Endodermal cell (in vitro differentiated cells): ENCODE measurements around the gene SKIL. TPM values are rescaled to one million over a fixed set of nuclear protein-coding genes. Genes with fewer than 3 reads are reported as not detected.
A peak's percentile ranks its signal among the peaks of the same experiment; 100 is the strongest.

Source experiments
- DNase-seq: peaks from one replicate; pipeline ENCODE4 v3.0.0-alpha.2; 2017
- H3K27ac ChIP-seq: 2 replicates; pipeline ENCODE4 v1.5.1; 2013; ENCODE audit warnings: mild to moderate bottlenecking, low read depth, low read length, moderate library complexity
- H3K27me3 ChIP-seq: 2 replicates; pipeline ENCODE4 v1.6.1; 2013; ENCODE audit warnings: mild to moderate bottlenecking, low read length, moderate library complexity; ENCODE audit not compliant: insufficient read depth, control insufficient read depth, poor library complexity, severe bottlenecking
- H3K36me3 ChIP-seq: 2 replicates; pipeline ENCODE4 v1.7.0; 2013; ENCODE audit warnings: mild to moderate bottlenecking, low read length, moderate library complexity; ENCODE audit not compliant: control insufficient read depth, insufficient read depth
- H3K4me1 ChIP-seq: one replicate; pipeline ENCODE4 v1.7.0; 2013; ENCODE audit warnings: low read length; ENCODE audit not compliant: control insufficient read depth, insufficient read depth
- H3K4me3 ChIP-seq: 2 replicates; pipeline ENCODE4 v1.5.1; 2013; ENCODE audit warnings: mild to moderate bottlenecking, low read length, moderate library complexity
- H3K9ac ChIP-seq: 2 replicates; pipeline ENCODE4 v1.6.1; 2013; ENCODE audit warnings: mild to moderate bottlenecking, low read length, moderate library complexity; ENCODE audit not compliant: poor library complexity, severe bottlenecking; ENCODE audit errors: extremely low read depth
- H3K9me3 ChIP-seq: 2 replicates; pipeline ENCODE4 v1.6.1; 2013; ENCODE audit warnings: mild to moderate bottlenecking, low read length, moderate library complexity; ENCODE audit not compliant: control insufficient read depth
- H3K27ac Mint-ChIP-seq: 2 replicates; pipeline ENCODE4 v1.8.0; 2020; ENCODE audit warnings: mixed read lengths
- H3K27me3 Mint-ChIP-seq: 2 replicates; pipeline ENCODE4 v1.8.0; 2021; ENCODE audit warnings: mild to moderate bottlenecking, mixed read lengths; ENCODE audit not compliant: insufficient read depth
- H3K36me3 Mint-ChIP-seq: 2 replicates; pipeline ENCODE4 v1.8.0; 2020; ENCODE audit warnings: low read depth, mixed read lengths
- H3K4me1 Mint-ChIP-seq: 2 replicates; pipeline ENCODE4 v1.8.0; 2020; ENCODE audit warnings: mixed read lengths
- H3K4me3 Mint-ChIP-seq: 2 replicates; pipeline ENCODE4 v1.8.0; 2020; ENCODE audit warnings: mild to moderate bottlenecking, moderate library complexity, mixed read lengths
- H3K9me3 Mint-ChIP-seq: 2 replicates; pipeline ENCODE4 v1.8.0; 2020; ENCODE audit warnings: mild to moderate bottlenecking, mixed read lengths
- WGBS, 2 experiments: methylation state at CpG; one replicate each; pipeline versions ENCODE4 v1.1.5 to v1.1.7; 2013; ENCODE audit warnings: missing lambda C conversion rate in 2 of 2, mixed read lengths in 1 of 2; ENCODE audit not compliant: insufficient coverage in 1 of 2, insufficient read length in 1 of 2; 5-methylcytosine and 5-hydroxymethylcytosine counted together
- total RNA-seq, 2 donors: library from RNA; stranded (reverse); fragmentation: NEBNext Ultra II Directional in 1 of 2; extraction: Animal tissue kit (Norgen Biotek cat#: 25700) in 1 of 2; gene quantifications; 2 replicates in 1 of 2; 3 replicates in 1 of 2; pipeline ENCODE4 v1.2.1, GENCODE V29; 2021
- TF ChIP-seq, protein P1 (sequence below): fragments of 200-600 bp; sonication (generic); conservative IDR thresholded peaks from 2 replicates; pipeline ENCODE4 v1.5.0; 2021; ENCODE audit warnings: antibody characterized with exemption, mild to moderate bottlenecking

The SKIL gene
- total RNA-seq, 2 donors from 2014 or later, result 147 to 174 TPM

DNA sequence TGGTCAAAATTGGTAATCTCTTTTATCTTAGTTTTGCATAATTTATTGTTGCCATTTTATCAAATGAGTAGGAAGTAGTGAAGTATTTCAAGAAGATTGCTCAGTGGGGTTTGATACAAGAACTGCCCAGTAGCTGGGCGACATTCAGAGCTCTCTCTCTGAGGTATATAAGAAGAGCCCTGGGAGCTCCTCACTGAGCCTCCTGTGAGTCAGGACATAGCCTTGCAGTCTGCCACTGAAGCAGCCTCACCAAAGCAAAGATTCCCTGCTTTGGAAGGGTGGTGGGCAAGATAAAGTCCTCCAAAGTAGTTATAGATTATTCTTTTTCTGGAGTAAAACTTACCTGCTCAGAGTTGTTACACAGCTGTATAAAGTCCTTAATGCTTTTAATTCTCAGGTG lies 26.1 kb downstream of the SKIL start:
- no peaks in the 10 kb centered on the region for H3K27me3 ChIP-seq
- Mint-ChIP-seq H3K27ac (peak overlapping the region; percentile 80), H3K9me3 (peaks cover 12% of the 10 kb centered on the region), H3K36me3 (peaks cover 71% of the 10 kb centered on the region), H3K4me3 (no peak overlapping the region), H3K4me1 (no peaks in the 10 kb centered on the region), H3K27me3 (no peaks in the 10 kb centered on the region)
- no peak overlapping the region for H3K9ac ChIP-seq
- DNase-seq, result no peak
- TF ChIP-seq, protein P1, sequence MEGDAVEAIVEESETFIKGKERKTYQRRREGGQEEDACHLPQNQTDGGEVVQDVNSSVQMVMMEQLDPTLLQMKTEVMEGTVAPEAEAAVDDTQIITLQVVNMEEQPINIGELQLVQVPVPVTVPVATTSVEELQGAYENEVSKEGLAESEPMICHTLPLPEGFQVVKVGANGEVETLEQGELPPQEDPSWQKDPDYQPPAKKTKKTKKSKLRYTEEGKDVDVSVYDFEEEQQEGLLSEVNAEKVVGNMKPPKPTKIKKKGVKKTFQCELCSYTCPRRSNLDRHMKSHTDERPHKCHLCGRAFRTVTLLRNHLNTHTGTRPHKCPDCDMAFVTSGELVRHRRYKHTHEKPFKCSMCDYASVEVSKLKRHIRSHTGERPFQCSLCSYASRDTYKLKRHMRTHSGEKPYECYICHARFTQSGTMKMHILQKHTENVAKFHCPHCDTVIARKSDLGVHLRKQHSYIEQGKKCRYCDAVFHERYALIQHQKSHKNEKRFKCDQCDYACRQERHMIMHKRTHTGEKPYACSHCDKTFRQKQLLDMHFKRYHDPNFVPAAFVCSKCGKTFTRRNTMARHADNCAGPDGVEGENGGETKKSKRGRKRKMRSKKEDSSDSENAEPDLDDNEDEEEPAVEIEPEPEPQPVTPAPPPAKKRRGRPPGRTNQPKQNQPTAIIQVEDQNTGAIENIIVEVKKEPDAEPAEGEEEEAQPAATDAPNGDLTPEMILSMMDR, result no peak
- WGBS, 2 experiments, result 98% methylated on average over 1 of the region's 1 CpG; no CpG with 5 or more reads in 1 of the 2 experiments
- peaks cover 26% of the 10 kb centered on the region for H3K9me3 ChIP-seq
- H3K4me3 ChIP-seq, result no peak overlapping the region
- H3K36me3 ChIP-seq, result peaks cover 93% of the 10 kb centered on the region
- H3K4me1 ChIP-seq, result no peaks in the 10 kb centered on the region
- H3K27ac ChIP-seq, result no peak overlapping the region

- no peak overlapping the region for H3K4me3 Mint-ChIP-seq
- peaks cover 78% of the 10 kb centered on the region for H3K36me3 Mint-ChIP-seq
- H3K4me1 Mint-ChIP-seq, result no peaks in the 10 kb centered on the region
- peaks cover 12% of the 10 kb centered on the region for H3K9me3 Mint-ChIP-seq
- Histone ChIP-seq H3K27me3 (no peaks in the 10 kb centered on the region), H3K27ac (no peak overlapping the region), H3K4me3 (no peak overlapping the region), H3K4me1 (no peaks in the 10 kb centered on the region), H3K9ac (no peak overlapping the region), H3K36me3 (peaks cover 94% of the 10 kb centered on the region), H3K9me3 (peaks cover 26% of the 10 kb centered on the region)
- H3K27ac Mint-ChIP-seq, result no peak overlapping the region
- H3K27me3 Mint-ChIP-seq, result no peaks in the 10 kb centered on the region
- TF ChIP-seq, protein P1, result no peak
- DNase-seq, result no peak
- WGBS, 2 experiments, result 94 to 95% methylated on average over 3 of the region's 3 CpGs
These were observed 29.0 kb downstream of the SKIL start for GRCh38 chr3:170386468-170386867.

GRCh38 chr3:170387950-170388349 lies 30.4 kb downstream of the SKIL start:
- Histone ChIP-seq H3K9ac (no peak overlapping the region), H3K36me3 (peaks cover 96% of the 10 kb centered on the region), H3K27me3 (no peaks in the 10 kb centered on the region), H3K9me3 (peaks cover 26% of the 10 kb centered on the region), H3K27ac (no peak overlapping the region), H3K4me1 (no peaks in the 10 kb centered on the region), H3K4me3 (no peak overlapping the region)
- no peaks in the 10 kb centered on the region for H3K27me3 Mint-ChIP-seq
- no peak for DNase-seq
- H3K36me3 Mint-ChIP-seq, result peaks cover 84% of the 10 kb centered on the region
- TF ChIP-seq, protein P1, result peak; percentile 27
- H3K4me3 Mint-ChIP-seq, result no peak overlapping the region
- peaks cover 12% of the 10 kb centered on the region for H3K9me3 Mint-ChIP-seq
- no peak overlapping the region for H3K27ac Mint-ChIP-seq
- no peaks in the 10 kb centered on the region for H3K4me1 Mint-ChIP-seq
